ENCODE results near the gene TTC33.

GRCh38 chr5:40464511-40464910, 291.2 kb downstream of the TTC33 start:
- TF ChIP-seq EZH2 (IDR thresholded peaks at IDR 0.05; ENCODE audit: low read depth): no peak
- TF ChIP-seq CTCF (conservative IDR thresholded peaks at IDR 0.05): no peak
